IMR-90 (cell line): ENCODE measurements around the gene CDH1. TPM values are rescaled to one million over a fixed set of nuclear protein-coding genes. Genes with fewer than 3 reads are reported as not detected.

Experiments used
- ATAC-seq: fragments of 200-7000 bp; cut with Tn5 transposase; 2 replicates; pipeline ENCODE4 v1.9.1; 2020; ENCODE audit warnings: low read depth, mild to moderate bottlenecking, moderate library complexity
- BruUV-seq: library from RNA; stranded (reverse); fragments of 400-500 nt; replicated peaks from 2 replicates; lab custom pipeline; 2021; lab: Mats Ljungman, UMichigan
- CTCF ChIA-PET: fragments of 300-600 bp; formaldehyde crosslinking; extraction: SDS; loops from one replicate; lab custom pipeline; 2021; ENCODE audit warnings: antibody characterized with exemption; lab: Yijun Ruan, JAX
- POLR2A ChIA-PET: fragments of 300-600 bp; sonication (Branson Sonifier 250); formaldehyde crosslinking; loops from one replicate; lab custom pipeline; 2022; ENCODE audit warnings: antibody characterized with exemption; ENCODE audit not compliant: unreplicated experiment; lab: Charles Lee
- DNase-seq: peaks from one replicate; pipeline ENCODE4 v3.0.0; 2013
- H2AFZ ChIP-seq: replicated peaks from 2 replicates; pipeline ENCODE3; 2013; ENCODE audit warnings: low read length, mild to moderate bottlenecking; ENCODE audit not compliant: poor library complexity
- H2AK5ac ChIP-seq: 2 replicates; pipeline ENCODE4 v1.6.1; 2013; ENCODE audit warnings: low read depth, low read length, inconsistent platforms
- H2AK9ac ChIP-seq: replicated peaks from 2 replicates; pipeline ENCODE3; 2013; ENCODE audit warnings: mild to moderate bottlenecking, low read depth, low read length, moderate library complexity; ENCODE audit not compliant: poor library complexity
- H2BK120ac ChIP-seq: 2 replicates; pipeline ENCODE4 v1.6.1; 2013; ENCODE audit warnings: low read depth, low read length, inconsistent platforms
- H2BK15ac ChIP-seq: 3 replicates; pipeline ENCODE4 v1.6.1; 2013; ENCODE audit warnings: low read depth, low read length, inconsistent platforms
- H2BK20ac ChIP-seq: 2 replicates; pipeline ENCODE4 v1.6.1; 2013; ENCODE audit warnings: low read depth, mild to moderate bottlenecking, inconsistent platforms, low read length, moderate library complexity
- H2BK5ac ChIP-seq: 2 replicates; pipeline ENCODE4 v1.6.1; 2013; ENCODE audit warnings: mild to moderate bottlenecking, low read depth, low read length, inconsistent platforms; ENCODE audit not compliant: poor library complexity, severe bottlenecking
- H3K14ac ChIP-seq: replicated peaks from 2 replicates; pipeline ENCODE4 v1.6.1; 2013; ENCODE audit warnings: low read depth, low read length, inconsistent platforms
- H3K18ac ChIP-seq: 2 replicates; pipeline ENCODE4 v1.6.1; 2013; ENCODE audit warnings: low read depth, low read length, control low read depth
- H3K23ac ChIP-seq: 2 replicates; pipeline ENCODE4 v1.6.1; 2013; ENCODE audit warnings: low read depth, low read length, inconsistent platforms
- H3K27ac ChIP-seq: 2 replicates; pipeline ENCODE4 v1.5.1; 2013; ENCODE audit warnings: mild to moderate bottlenecking, control low read depth, low read length; ENCODE audit not compliant: insufficient read depth
- H3K27me3 ChIP-seq: 2 replicates; pipeline ENCODE4 v1.6.1; 2013; ENCODE audit warnings: low read length; ENCODE audit not compliant: control insufficient read depth, insufficient read depth
- H3K36me3 ChIP-seq: 2 replicates; pipeline ENCODE4 v1.6.1; 2013; ENCODE audit warnings: low read length, mixed read lengths; ENCODE audit not compliant: control insufficient read depth, insufficient read depth
- H3K4ac ChIP-seq: 2 replicates; pipeline ENCODE4 v1.6.1; 2013; ENCODE audit warnings: low read depth, low read length, inconsistent platforms
- H3K4me1 ChIP-seq: 2 replicates; pipeline ENCODE4 v1.6.1; 2013; ENCODE audit warnings: low read length, mixed read lengths; ENCODE audit not compliant: control insufficient read depth, insufficient read depth
- H3K4me2 ChIP-seq: 2 replicates; pipeline ENCODE4 v1.6.1; 2013; ENCODE audit warnings: low read depth, mild to moderate bottlenecking, control low read depth, low read length, moderate library complexity
- H3K4me3 ChIP-seq: 2 replicates; pipeline ENCODE4 v1.5.1; 2013; ENCODE audit warnings: low read depth, mild to moderate bottlenecking, control low read depth, low read length, moderate library complexity; ENCODE audit not compliant: insufficient read depth
- H3K56ac ChIP-seq: 2 replicates; pipeline ENCODE4 v1.6.1; 2013; ENCODE audit warnings: low read length, inconsistent platforms; ENCODE audit not compliant: insufficient read depth; ENCODE audit errors: extremely low read depth
- H3K79me1 ChIP-seq, 2 experiments: 2 replicates each; pipeline ENCODE4 v1.6.1; 2013; ENCODE audit warnings: low read length in 2 of 2, inconsistent platforms in 1 of 2, low read depth in 1 of 2
- H3K9ac ChIP-seq: 2 replicates; pipeline ENCODE4 v1.6.1; 2013; ENCODE audit warnings: low read depth, low read length, control low read depth
- H3K9me1 ChIP-seq: 2 replicates; pipeline ENCODE4 v1.6.1; 2013; ENCODE audit warnings: low read length, inconsistent platforms; ENCODE audit not compliant: insufficient read depth
- H3K9me3 ChIP-seq: 2 replicates; pipeline ENCODE4 v1.6.1; 2013; ENCODE audit warnings: low read length; ENCODE audit not compliant: control insufficient read depth, insufficient read depth
- H4K20me1 ChIP-seq: 2 replicates; pipeline ENCODE4 v1.6.1; 2013; ENCODE audit warnings: low read length, inconsistent platforms; ENCODE audit not compliant: insufficient read depth
- H4K5ac ChIP-seq: 2 replicates; pipeline ENCODE4 v1.6.1; 2013; ENCODE audit warnings: mild to moderate bottlenecking, low read depth, low read length, control low read depth
- H4K8ac ChIP-seq, 2 experiments: 2 replicates each; pipeline ENCODE4 v1.6.1; 2013; ENCODE audit warnings: low read depth in 2 of 2, low read length in 2 of 2, control low read depth in 1 of 2, inconsistent platforms in 1 of 2
- H4K91ac ChIP-seq: 2 replicates; pipeline ENCODE4 v1.6.1; 2013; ENCODE audit warnings: low read depth, low read length, inconsistent platforms; ENCODE audit not compliant: insufficient read depth
- RCOR1 ChIP-seq: IDR thresholded peaks from 2 replicates; pipeline ENCODE4 v1.6.1; 2012; ENCODE audit warnings: mild to moderate bottlenecking, low read length, improper control_type of control experiment; ENCODE audit not compliant: insufficient replicate concordance
- WGBS, 2 experiments: methylation state at CpG; one replicate each; pipeline versions ENCODE4 v1.1.5 to v1.1.7; 2013; ENCODE audit warnings: missing lambda C conversion rate in 2 of 2; ENCODE audit not compliant: insufficient read length in 1 of 2; ENCODE audit errors: extremely low coverage in 2 of 2; 5-methylcytosine and 5-hydroxymethylcytosine counted together
- dilution Hi-C: fragments of 300-500 bp; cut with HindIII; formaldehyde crosslinking; loops from one replicate; pipeline ENCODE4 v1.14.3; 2018; ENCODE audit warnings: low sequenced_read_pairs; ENCODE audit not compliant: unreplicated experiment
- in situ Hi-C: fragments of 300-500 bp; cut with MboI; formaldehyde crosslinking; loops from 3 replicates; pipeline ENCODE4 v1.14.3; 2019; ENCODE audit warnings: low sequenced_read_pairs, inconsistent platforms, mixed read lengths
- intact Hi-C: fragments of 100-400 bp; cut with micrococcal nuclease; formaldehyde crosslinking; loops from 2 replicates; pipeline ENCODE4 v1.10.0; 2022
- polyA plus RNA-seq, 3 experiments: library from polyadenylated mRNA; depleted of rRNA; stranded (reverse); fragments of >200 nt; gene quantifications; 2 replicates each; pipeline ENCODE4 v1.2.3, GENCODE V29; 2012; ENCODE audit warnings: low replicate concordance in 1 of 3
- total RNA-seq: library from RNA; depleted of rRNA; stranded (reverse); fragments of >200 nt; gene quantifications from 2 replicates; pipeline ENCODE4 v1.2.3, GENCODE V29; 2012

The CDH1 gene
- total and polyA plus RNA-seq, 2 of the 4 experiments (the other 2 are of a cell fraction): under 0.01 TPM; not detected in 1

GRCh38 chr16:68764862-68765261 is 27.8 kb downstream of the CDH1 start:
- Histone ChIP-seq H3K27me3 (peaks cover 14% of the 10 kb centered on the region), H2BK15ac (no peak overlapping the region), H4K20me1 (no peaks in the 10 kb centered on the region), H3K9ac (no peak overlapping the region), H3K4me1 (no peaks in the 10 kb centered on the region), H3K79me1 (no peaks in the 10 kb centered on the region), H3K4me3 (no peak overlapping the region), H2AK5ac (no peak overlapping the region), H3K23ac (no peak overlapping the region), H3K18ac (no peak overlapping the region), H2AFZ (no peak overlapping the region), H3K4ac (no peak overlapping the region), H3K27ac (no peak overlapping the region), H3K9me1 (no peaks in the 10 kb centered on the region), H3K4me2 (no peak overlapping the region), H2BK5ac (no peak overlapping the region), H3K36me3 (no peaks in the 10 kb centered on the region), H3K9me3 (no peaks in the 10 kb centered on the region), H3K14ac (no peak overlapping the region), H4K5ac (no peak overlapping the region), H4K8ac (no peak overlapping the region), H2AK9ac (no peak overlapping the region), H2BK20ac (no peak overlapping the region), H4K91ac (no peak overlapping the region), H2BK120ac (no peak overlapping the region), H3K56ac (no peak overlapping the region)
- no TSS peak for BruUV-seq
- dilution Hi-C loops: no loop called here
- ChIA-PET POLR2A (no interaction called here), CTCF (no interaction called here)
- intact Hi-C loops: no loop called here
- in situ Hi-C loops: no loop called here
- no peak for TF ChIP-seq RCOR1
- ATAC-seq: no peak
- 82% methylated on average over 4 of the region's 8 CpGs; no CpG with 5 or more reads in 1 of the 2 experiments for WGBS, 2 experiments
- DNase-seq: no peak
